Limb (tissue), 2 donors: ENCODE data around the gene EPS15.
"Not testable (repeated sequence)": the region's sequence is repeated elsewhere in the genome, so short reads cannot be mapped to it uniquely, and the experiment has no call there.

Source experiments
- DNase-seq, 2 donors: peaks; one replicate each; pipeline ENCODE4 v3.0.0-alpha.2; 2016; ENCODE audit errors: extremely low spot score in 2 of 2

The EPS15 gene

DNA sequence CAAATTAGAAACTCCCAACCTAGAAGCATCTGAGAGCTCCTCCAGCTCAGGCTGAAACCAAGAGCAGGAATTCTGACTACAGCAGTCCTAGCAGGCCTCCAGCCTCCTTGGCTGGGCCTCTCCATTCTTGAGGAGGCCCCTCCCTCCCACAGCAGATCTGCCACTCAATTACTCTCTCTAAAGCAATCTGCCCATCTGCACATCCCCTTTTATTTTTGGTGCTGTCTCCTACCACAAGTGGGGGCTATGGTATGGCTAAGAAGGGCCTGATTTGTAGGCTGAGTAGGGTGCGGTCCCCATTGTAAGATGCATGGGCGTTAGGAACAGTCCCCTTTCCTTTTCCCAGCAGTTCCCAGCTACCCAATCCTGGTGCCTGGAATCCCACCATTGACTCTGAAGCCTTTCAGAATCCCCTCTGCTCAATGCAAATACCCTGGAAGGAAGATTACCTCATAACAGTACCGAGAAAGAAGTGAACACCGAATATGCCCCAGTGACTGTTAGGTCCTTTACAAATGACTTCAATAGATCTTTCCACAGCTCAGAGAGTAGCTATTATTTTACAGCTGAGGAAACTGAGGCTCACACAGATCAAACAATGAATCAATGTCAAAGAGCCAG is 177.1 kb downstream of the EPS15 start:
- no peak for DNase-seq

DNA sequence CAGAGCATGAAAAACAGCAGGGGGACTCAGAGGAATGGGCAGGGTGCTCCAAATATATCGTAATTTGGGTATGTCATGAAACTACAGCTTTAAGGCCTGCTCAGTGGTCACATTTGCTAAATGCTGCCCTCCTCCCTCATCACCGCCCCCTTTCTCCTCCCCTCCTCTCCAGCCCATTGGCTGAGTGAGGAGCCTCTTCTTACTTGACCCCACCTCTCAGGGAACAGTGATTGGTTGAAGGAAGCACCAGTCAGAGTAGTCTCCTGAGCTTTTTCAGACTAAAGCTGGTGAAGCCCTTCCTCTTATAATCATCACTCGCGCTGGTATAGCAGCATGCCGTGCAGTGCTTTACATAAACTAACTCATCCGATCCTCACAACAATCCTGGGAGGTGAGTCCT is 178.7 kb downstream of the EPS15 start:
- no peak for DNase-seq

DNA sequence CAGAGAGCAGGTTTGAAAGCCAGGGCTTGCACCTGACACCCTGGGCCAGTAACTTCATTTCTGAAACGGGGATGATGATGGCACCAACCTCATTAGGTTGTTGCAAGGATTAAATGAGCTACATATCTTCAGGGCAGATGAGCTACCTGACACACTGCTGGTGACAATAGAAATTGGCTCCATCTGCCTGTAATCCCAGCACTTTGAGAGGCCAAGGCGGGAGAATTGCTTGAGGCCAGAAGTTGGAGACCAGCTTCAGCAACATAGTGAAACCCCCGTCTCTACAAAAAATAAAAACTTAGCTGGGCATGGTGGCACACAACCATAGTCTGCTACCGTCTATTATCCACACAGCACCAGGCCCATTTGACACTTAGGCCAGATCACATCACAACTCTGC is 182.4 kb downstream of the EPS15 start:
- no peak for DNase-seq

DNA sequence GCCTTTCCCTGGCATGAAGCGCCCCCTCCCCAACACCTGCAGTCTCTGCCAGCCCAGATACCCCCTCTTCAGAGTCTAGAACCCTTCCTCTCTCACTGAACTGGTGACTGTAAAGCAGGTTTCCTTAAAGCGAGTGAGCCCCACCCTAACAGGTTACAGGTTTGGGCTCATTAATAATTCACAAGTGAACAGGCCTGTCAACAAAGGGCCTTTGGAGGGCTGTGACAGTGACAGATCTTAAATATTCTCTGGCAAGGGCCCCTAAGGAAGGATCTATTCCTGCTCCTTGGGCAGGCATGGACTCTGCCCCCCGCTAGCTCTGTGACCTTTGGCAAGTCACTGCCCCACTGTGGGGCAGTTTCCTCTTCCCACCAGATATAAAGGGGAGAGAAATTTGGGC is 183.1 kb downstream of the EPS15 start:
- no peak for DNase-seq

DNA sequence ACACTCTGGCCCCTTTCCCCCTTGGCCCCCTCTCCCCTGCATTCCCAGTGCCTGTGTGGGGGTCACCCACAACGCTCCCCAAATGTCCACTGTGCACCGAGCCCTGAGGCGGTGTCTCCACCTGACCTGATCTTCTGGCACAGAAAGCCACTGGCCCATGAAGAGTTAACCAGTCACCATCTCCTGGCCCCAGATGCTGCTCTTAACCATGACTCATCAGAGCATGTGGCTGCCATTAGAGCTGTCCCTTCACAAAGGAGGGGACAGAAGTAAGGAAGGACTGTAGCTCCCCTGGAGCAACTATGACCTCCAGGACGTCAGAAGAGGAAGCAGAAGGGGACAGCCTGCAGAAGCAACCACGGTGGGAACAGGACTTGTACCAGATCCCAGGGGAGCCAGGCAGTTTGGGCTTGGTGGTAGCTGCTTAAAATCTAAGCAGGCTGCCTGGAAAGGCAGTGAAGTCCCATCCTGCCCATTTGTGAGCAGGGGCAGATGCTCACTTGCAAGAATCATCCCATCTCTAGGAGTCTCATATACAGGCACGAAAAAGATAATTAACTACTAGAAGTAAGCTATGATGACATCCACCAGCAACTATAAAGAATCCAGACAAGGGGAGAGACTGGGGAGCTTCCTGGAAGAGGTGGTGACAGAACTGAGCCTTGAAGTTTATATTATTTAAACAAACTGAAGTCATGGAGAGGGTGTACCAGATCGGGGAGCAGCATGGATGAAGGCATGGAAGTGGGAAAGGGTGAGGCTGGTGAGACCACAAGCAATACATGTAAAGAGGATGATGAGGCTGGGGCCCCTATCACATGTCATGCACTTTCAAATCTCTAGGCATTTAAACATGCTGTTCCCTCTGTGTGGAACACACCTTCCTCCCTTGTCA is 187.6 kb downstream of the EPS15 start:
- peak; percentile 13 to 34 for DNase-seq

DNA sequence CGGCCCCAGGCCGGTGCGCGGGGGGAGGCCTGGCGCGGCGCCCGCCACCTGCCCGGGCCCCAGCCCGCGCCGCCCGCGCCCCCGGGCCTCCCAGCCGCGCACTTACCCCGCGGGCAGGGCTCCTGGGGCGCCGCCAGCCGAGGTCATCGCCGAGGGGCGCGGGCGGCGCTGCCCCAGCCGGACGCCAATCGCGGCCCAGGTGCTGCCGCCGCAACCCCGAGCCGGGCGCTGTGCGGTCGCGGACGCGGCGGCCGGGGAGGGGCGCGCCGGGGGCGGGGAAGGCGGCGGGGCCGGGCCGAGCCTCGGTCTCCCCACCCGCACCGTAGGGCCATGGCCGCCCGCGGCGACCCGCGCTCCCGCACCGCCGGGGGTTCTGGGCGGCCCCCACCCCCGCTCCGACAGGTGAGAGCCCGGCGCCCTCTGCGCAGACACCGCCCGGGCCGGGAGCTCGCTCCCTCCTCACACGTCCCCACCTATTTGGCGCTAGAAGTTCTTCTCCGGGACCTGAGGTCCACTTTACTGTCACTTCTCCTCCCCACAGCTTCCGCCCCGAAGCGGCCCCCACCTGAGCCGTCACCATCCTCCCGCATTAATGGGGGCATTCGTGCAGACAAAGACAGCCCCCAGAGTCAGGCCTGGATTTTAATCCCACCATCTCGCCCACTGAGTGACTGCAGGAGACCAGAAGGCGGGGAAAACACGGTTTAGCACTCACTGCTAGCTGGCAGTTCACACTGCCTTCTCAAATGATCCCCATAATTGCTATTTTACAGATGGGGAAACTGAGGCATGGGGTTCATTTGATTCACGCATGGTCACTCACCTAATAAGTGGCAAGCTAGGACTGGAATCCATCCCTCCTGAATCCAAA is 188.5 kb downstream of the EPS15 start, which contains the start of gene TTC39A:
Gene TTC39A, minus strand, starts transcription at position 232 of the 871 bp plus-strand sequence. Its CDS starts 85 bp downstream, at position 147.
- DNase-seq = peak in 1 of 2 donors; percentile 38

DNA sequence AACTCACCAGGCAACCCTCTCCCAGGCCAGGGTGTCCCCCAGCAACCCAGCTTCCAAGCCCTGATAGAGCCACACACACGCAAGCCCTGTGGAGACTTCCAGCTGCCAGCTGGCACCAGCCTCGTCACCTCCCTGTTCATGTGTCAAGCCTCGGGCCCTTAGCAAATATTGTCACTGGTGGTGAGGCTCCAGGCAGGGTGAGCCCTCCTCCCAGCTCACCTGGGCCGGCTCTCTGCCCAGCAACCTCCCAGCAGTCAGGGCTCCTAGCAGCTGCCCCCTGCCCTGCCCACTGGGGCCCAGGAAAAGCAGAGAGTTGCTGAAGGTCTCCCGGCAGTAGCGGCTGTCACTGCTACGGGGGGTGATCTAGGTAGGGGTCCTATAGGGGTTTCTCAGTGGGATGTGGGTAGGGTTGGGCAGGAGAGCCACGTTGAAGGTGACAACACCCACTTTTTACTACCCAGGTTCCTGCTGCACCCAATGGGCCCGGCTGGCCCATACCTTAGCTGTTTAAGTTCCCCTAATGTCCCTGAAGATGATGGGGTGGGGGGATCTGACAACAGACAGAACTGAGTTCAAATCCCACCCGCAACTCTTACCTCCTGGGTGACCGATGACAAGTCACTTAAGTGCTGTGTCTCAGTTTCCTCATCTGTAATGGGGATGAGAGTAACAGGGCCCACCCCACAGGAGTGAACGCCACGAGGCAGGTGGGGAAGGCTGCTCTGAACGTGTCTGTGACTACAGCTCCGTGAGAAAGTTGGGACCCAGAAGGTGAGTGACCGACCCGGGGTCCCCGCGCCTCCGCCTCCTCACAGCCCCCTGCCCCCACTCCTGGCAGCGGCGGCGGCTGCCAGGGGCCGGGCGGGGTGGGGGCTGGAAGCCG is 189.4 kb downstream of the EPS15 start:
- DNase-seq = peak in 1 of 2 donors; percentile 28

DNA sequence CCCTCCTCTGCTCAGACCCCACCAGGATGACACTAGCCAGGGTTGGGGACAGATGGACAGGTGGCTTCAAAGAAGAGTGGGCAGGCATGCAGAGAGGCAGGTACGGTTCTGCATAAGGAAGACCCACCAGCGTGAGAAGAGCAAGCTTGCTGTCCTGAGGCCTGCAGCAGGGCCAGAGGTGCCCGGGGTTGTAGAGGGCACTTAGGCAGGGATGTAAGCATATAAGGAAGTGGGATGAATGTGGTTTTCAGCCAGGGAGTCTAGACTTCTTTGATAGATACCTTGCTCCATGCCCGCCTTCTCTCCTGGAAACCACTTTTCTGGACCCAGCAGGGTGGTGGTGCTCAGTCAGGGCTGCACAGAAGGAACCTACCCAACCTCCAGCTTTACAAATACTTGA is 190.1 kb downstream of the EPS15 start:
- no peak for DNase-seq

DNA sequence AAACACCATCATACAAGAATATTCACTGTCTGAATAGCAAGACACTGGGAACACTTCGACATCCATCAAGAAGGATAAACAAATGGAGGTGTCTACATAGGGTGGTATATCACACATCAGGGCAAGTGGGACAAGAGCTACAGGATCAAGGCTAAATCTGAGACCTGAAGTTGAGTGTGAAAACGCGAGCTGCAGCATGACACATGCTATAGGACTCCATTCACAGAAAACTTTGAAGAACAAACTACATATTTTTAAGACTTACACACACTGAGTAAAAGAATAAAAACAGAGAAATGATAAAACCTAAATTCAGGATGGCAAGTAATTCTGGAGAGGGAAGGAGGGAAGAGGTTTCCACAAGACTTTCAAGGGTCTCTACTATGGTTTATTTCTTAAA is 190.8 kb downstream of the EPS15 start:
- no peak for DNase-seq

DNA sequence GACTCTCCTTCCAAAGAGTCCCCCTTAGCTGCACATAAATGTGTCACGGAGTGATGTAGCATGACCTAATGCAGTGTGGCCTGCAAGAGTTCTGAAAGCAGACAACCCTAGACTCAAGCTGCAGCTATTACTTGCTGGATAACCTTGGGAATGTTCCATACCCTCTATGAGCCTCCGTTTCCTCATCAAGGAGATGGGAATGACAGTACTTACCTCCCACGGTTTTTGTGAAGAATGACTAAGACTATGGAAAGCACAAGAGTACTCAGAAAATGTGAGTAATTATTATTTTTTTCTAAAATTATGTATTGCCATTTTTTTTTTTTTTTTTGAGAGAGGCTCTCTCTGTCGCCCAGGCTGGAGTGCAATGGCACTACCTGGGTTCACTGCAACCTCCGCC is 191.7 kb downstream of the EPS15 start:
- DNase-seq = no peak

DNA sequence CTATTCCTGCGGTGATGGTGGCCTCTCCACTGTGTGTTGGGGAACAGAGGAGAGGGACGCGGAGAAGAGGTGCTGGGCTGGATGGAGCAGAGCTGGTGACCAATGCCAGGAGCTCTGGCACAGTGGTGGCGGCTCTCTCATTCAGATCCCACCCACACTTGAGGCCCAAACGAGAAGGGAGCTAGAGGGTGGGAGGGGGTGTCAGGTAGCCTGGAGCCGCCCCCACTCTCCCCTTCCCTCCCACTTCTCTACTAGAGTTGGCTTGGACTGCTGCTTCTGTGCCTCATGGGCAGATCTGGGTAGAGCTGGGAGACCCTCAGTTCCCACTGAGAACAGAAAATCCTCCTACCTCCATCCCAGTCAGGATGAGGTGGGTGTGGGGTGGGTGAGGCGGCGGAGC is 192.2 kb downstream of the EPS15 start:
- no peak for DNase-seq

DNA sequence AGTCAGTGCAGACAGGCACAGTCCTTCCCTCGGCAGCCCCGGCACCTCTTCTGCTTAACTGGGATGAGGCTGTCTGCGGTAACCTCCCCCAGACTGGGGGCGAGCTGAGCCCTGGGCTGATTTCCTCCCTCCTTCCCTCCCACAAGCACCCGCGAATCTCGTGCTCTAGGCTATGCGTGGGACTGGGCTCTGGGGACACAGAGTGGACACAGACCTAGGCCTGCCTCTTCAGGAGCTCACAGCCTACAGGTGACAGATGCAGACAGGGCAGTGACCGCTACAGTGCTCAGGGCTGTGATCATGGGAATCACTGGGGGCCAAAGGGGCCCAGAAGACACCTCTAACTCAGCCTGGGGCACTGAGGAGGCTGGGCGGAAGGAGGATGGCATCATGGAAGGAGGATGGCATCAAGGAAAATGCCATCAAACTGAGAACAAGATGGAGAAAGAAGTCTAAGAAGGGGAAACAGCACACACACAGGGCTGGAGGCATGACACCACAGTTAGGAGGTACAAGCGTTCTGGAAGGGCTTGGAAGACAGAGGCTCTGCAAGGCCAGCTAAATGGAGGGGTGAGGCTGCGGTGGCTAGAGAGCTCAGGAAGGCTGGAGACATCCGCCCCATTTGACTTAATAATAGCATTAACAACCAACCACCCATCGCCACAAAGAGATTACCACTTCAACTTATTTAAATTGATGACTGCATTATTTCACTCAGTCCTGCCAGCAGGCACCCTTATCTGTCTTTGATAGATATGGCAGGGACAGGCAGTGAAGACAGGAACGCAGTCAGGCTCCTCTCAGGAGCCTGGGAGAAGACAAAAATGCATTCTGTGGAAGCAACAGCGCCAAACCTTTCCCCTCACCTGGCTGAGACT is 192.9 kb downstream of the EPS15 start:
- peak in 1 of 2 donors; percentile 23 for DNase-seq

DNA sequence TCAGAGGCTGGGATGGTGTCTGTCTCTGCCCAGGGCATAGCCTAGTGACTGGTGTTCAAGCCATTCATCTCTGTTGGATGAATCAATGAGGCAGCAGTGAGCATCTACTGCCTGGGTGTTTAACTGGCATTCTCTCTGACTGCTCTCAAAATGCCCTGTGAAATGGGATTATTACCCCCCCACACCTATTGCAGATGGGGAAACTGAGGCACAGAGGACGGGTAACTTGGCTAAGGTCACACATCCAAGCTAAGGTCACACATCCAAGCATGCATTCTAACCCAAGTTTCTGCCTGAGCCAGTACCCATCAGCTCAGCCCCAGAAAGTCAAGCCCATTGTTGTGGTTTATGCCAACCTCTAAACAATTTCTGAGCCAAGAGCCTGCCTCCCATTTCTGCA is 193.7 kb downstream of the EPS15 start:
- no peak for DNase-seq

DNA sequence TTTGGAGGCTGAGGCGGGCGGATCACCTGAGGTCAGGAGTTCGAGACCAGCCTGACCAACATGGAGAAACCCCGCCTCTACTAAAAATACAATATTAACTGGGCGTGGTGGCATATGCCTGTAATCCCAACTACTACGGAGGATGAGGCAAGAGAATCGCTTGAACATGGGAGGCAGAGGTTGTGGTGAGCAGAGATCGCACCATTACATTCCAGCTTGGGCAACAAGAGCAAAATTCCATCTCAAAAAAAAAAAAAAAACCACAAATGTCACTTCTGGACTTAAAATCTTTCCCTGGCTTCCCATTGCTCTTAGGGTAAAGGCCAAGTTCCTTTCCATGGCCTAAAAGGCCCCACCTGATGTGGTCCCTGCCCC is 194.1 kb downstream of the EPS15 start:
- not testable (repeated sequence) for DNase-seq

DNA sequence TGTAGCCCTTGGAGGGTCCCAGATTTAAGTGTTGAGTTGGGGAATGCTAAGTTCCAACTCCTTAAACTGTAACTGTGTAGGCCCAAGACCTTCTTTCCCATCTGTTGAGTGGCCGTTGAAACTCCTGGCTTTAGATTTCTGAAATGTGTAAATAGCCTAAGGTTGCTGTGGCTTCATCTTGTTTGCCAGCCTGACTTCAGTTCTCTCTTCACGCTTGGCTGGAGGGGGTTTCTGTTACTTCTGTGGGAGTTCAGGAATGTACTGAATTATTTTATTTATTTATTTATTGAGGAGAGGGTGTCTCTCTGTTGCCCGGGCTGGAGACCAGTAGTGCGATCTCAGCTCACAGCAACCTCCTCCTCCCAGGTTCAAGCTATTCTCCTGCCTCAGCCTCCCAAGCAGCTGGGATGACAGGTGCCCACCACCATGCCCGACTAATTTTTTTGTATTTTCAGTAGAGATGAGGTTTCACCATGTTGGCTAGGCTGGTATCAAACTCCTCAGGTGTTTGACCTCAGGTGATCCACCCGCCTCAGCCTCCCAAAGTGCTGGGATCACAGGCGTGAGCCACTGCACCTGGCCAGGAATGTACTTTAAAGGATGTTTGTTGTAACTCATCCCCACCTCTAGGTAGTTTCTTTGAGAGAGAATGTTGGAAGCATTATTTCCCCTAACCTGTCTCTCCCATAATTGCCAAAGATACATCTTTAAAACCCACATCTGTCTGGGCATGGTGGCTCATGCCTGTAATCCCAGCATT is 194.6 kb downstream of the EPS15 start:
- no peak for DNase-seq

DNA sequence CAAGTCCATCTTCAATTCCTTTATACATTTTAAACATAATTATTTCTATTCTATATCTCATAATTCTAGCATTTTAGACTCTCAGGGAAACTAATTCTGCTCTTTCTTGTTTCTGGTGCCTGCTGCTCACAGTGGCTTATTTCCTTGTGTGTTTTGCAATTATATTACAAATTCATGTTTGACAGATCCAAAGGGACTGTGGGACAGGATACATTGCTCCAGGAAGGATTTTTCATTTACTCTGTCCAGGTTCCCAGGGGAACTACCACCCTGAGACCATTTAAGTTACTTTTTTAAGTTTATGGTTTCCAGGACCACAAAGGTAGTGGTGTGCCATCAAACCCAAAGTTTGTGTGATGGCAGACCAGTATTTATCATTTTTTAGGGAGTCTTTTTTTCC is 195.3 kb downstream of the EPS15 start:
- no peak for DNase-seq

DNA sequence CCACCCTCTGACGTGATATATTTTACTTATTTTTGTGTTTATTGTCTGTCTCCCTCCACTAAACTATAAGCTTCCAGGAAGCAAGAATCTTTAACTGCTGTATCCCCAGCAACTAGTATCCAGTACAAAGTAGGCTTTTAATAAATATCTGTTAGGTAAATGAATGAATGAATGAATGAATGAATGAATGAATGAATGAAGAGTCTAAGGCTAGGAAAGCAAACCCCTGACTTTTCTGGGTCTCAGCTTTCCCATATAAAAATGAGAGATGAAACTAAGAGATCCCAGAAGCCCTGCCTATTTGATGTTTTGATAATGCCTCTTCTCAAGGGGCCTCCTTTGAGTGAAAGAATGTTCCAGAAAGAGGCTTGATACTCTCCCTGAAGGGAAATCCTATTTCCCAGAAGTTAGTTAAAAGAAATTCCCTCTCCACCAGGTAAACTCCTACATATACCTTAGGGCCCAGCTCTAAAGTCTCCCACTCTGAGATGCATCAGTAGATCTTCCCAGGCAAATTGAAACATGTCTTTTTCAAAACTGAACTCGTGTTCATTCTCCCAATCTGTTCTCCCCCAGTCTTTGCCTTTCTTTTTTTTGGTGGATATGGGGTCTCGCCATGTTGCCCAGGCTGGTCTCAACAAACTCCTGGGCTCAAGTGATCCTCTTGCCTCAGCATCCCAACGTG is 196.5 kb downstream of the EPS15 start:
- no peak for DNase-seq

DNA sequence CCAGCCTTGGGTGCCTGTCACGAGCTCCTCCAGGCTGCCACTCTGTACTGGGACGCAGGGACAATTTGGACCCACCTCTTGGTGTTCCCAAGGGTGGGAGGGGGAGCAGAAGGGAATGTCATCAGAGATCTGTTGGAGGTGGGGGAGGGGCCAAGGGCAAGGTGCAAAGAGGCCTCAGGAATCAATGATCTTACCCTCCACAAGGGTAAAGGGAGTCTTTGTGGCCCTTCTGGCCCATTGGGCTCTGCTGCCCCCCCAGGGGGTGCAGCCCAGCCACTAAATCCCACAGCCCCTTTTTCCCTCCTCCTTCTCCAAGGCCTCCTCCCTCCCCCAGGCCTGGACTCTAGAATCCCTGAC is 197.2 kb downstream of the EPS15 start:
- no peak for DNase-seq
